ENCODE data around the gene CLSTN2.

- TF ChIP-seq POU2F2 (IDR thresholded peaks at IDR 0.05; ENCODE audit: low read depth, low read length) = no peak
- TF ChIP-seq POLR2A (IDR thresholded peaks at IDR 0.05; ENCODE audit: low read depth, low read length) = no peak
- TF ChIP-seq TAF1 (IDR thresholded peaks at IDR 0.05; ENCODE audit: low read depth, low read length) = no peak
- TF ChIP-seq POLR2AphosphoS5 (IDR thresholded peaks at IDR 0.05; ENCODE audit: low read depth, low read length) = no peak
- TF ChIP-seq PAX5 (IDR thresholded peaks at IDR 0.05; ENCODE audit: insufficient read depth, low read length, severe bottlenecking) = no peak
- TF ChIP-seq SPI1 (IDR thresholded peaks at IDR 0.05; ENCODE audit: low read depth, low read length) = no peak
These were observed 511.7 kb downstream of the CLSTN2 start for GRCh38 chr3:140446734-140447133.
